Measurements from ENCODE around the gene MYBPC2.
"Not testable (repeated sequence)": the region's sequence is repeated elsewhere in the genome, so short reads cannot be mapped to it uniquely, and the experiment has no call there.

Gene MYBPC2

DNA sequence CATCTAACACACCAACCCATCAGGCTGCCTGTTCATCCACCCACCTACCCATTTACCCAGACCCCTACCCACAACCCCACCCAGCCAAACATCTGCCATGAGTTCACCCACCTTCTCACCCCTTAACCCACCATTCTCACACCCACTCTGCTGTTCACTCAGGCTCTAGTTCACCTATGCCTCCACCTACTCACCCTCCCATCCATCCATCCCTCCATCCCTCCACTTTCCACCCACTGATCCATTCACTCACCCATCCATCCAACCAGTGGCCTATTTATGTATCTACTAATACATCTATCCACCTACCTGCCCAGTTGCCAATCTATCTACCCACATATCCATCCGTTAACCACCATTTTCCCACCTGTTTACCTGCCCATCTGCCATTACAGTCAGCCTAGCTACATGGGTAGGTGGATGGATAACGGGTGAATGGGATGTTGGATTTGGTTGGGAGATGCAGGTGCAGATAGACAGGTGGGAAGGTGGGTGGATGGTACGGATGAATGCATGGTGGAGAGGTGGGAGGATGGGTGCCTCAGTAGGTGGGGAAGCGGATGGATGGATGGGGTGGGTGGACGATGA is 5.3 kb downstream of the MYBPC2 start:
- in situ Hi-C loops (cut with HindIII; ENCODE audit: low sequenced_read_pairs): no loop called here
- TF ChIP-seq, protein P1, sequence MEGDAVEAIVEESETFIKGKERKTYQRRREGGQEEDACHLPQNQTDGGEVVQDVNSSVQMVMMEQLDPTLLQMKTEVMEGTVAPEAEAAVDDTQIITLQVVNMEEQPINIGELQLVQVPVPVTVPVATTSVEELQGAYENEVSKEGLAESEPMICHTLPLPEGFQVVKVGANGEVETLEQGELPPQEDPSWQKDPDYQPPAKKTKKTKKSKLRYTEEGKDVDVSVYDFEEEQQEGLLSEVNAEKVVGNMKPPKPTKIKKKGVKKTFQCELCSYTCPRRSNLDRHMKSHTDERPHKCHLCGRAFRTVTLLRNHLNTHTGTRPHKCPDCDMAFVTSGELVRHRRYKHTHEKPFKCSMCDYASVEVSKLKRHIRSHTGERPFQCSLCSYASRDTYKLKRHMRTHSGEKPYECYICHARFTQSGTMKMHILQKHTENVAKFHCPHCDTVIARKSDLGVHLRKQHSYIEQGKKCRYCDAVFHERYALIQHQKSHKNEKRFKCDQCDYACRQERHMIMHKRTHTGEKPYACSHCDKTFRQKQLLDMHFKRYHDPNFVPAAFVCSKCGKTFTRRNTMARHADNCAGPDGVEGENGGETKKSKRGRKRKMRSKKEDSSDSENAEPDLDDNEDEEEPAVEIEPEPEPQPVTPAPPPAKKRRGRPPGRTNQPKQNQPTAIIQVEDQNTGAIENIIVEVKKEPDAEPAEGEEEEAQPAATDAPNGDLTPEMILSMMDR (IDR thresholded peaks at IDR 0.05; ENCODE audit: low read depth, low read length): no peak

DNA sequence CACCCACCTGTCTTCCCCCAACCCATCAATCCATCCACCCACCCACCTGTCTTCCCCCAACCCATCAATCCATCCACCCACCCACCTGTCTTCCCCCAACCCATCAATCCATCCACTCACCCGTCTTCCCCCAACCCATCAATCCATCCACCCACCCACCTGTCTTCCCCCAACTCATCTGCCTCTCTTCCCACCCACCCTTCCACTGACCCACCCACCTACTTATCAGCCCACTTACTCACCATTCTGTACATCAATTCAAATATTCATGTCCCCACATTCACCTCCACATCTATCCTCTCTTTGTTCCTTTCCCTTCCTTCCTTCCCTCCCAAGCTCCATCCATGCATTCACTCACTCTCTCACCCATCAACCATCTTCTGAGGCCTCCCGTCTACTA is 6.4 kb downstream of the MYBPC2 start:
- H3K4me3 ChIP-seq (ENCODE audit: low read depth, low read length); DNase-seq (ENCODE audit: low read depth, low spot score); in situ Hi-C loops (cut with HindIII; ENCODE audit: low sequenced_read_pairs): not testable (repeated sequence)

More for the DNA sequence above, 5.3 kb downstream of the MYBPC2 start:
- no peak overlapping the region for H3K4me3 ChIP-seq (ENCODE audit: low read depth, low read length)
- DNase-seq (ENCODE audit: low read depth, low spot score): no peak

DNA sequence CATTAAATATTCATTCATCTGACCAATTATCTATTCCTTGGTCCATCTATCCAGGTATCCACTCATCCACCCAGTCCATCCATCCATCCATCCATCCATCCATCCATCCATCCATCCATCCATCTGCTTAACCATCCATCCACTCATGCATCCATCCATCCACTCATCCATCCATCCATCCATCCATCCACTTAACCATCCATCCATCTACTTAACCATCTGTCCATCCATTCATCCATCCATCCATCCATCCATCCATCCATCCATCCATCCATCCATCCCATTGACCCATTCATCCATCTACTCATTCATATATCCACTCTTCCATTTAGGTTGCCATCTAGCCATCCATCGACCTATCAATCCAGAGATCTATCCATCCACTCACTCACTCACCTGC is 11.4 kb downstream of the MYBPC2 start:
- no peak overlapping the region for H3K4me3 ChIP-seq (ENCODE audit: low read depth, low read length)
- in situ Hi-C loops (cut with HindIII; ENCODE audit: low sequenced_read_pairs): no loop called here
- DNase-seq (ENCODE audit: low read depth, low spot score): no peak
- TF ChIP-seq, protein P1 (IDR thresholded peaks at IDR 0.05; ENCODE audit: low read depth, low read length): no peak

DNA sequence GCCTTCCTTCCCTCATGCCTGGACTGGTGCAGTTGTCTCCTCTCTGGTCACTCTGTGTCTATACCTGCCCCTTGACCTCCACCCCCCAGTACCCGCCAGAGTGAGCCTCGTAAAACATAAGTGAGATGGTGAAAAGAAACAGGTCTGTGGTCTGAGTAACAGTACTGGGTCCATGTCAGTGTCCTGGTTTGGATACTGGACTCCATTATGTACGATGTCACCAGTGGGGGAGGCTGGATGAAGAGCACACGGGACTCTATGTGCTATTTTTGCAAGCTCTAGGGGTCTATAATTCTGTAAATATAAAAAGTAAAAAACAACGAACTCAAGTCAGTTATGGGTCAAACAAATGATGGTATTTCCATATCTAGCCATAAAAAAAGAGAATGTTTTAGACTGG is 14.4 kb downstream of the MYBPC2 start:
- TF ChIP-seq, protein P1 (IDR thresholded peaks at IDR 0.05; ENCODE audit: low read depth, low read length): no peak
- H3K4me3 ChIP-seq (ENCODE audit: low read depth, low read length): no peak overlapping the region
- in situ Hi-C loops (cut with HindIII; ENCODE audit: low sequenced_read_pairs): no loop called here
- DNase-seq (ENCODE audit: low read depth, low spot score): no peak

DNA sequence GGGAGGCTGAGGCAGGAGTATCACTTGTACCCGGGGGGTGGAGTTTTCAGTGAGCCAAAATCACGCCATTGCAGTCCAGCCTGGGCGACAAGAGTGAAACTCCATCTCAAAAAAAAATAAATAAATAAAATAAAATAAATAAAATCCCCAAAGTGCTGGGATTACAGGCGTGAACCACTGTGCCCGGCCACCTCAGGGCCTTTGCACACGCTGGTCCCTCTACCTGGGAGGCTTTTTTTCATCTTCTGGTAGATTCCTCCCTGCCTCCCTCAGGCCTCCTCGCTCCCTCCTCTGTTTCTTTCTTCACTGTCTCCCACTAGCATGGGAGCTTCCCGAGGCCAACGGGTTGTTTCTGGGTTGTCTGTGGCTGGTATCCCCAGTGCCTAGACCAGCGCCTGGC is 15.1 kb downstream of the MYBPC2 start:
- no peak overlapping the region for H3K4me3 ChIP-seq (ENCODE audit: low read depth, low read length)
- in situ Hi-C loops (cut with HindIII; ENCODE audit: low sequenced_read_pairs): no loop called here
- TF ChIP-seq, protein P1 (IDR thresholded peaks at IDR 0.05; ENCODE audit: low read depth, low read length): no peak
- no peak for DNase-seq (ENCODE audit: low read depth, low spot score)

DNA sequence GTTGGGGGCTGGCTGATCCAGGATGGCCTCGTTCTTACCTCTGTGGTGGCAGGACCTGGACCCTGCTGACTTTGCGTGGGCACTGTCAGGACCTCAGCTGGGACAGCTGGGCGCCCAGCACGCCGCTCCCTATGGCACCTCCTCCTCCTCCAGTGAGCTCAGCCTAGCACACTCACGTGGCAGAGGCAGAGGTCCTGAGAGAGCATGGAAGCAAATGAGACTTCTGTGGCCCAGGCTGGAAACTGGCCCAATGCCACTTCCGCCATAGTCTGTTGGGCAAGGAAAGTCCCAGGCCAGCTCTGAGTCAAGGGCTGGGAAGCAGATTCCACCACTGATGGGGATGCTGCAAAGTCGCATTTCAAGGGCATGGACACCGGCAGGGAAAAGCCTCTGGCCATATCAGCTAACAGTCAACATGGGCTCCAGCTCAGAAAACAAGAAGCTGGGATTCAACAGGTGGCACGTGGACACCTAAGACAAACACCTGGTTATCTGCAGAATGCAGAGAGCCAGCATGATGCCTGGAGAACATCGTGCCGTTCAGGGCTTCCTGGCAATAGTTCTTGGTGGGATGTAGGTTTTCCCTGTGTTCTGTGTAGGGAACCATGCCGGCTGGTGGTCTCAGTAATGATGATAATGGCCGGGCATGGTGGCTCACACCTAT is 16.7 kb downstream of the MYBPC2 start:
- H3K4me3 ChIP-seq (ENCODE audit: low read depth, low read length): no peak overlapping the region
- in situ Hi-C loops (cut with HindIII; ENCODE audit: low sequenced_read_pairs): no loop called here

More for the DNA sequence above, 16.7 kb downstream of the MYBPC2 start:
- DNase-seq (ENCODE audit: low read depth, low spot score): no peak
- TF ChIP-seq, protein P1 (IDR thresholded peaks at IDR 0.05; ENCODE audit: low read depth, low read length): no peak
